ENCODE measurements around the gene TM9SF1. TPM values are rescaled to one million over a fixed set of nuclear protein-coding genes. Genes with fewer than 3 reads are reported as not detected.

The TM9SF1 gene
- total and polyA plus RNA-seq, 2 of the 13 experiments (the other 11 are each of a cell fraction or from before 2014, with no cell fraction given): 83.2 to 110 TPM

GRCh38 chr14:24146978-24147760 is 48.1 kb downstream of the TM9SF1 start, which contains the start of gene RNF31 (continued):
- TF ChIP-seq ZNF616 (CRISPR knock-in tag; IDR thresholded peaks at IDR 0.05; ENCODE audit: low read depth) (peak; percentile 54), ZBTB2 (CRISPR knock-in tag; IDR thresholded peaks at IDR 0.05; ENCODE audit: low read depth) (no peak), ZNF234 (CRISPR knock-in tag; conservative IDR thresholded peaks at IDR 0.05) (no peak), AGO2 (optimal IDR thresholded peaks at IDR 0.05; ENCODE audit: low read depth, low read length) (peak; percentile 84), PAWR (CRISPR knock-in tag; IDR thresholded peaks at IDR 0.05; ENCODE audit: borderline replicate concordance) (peak; percentile 5; the same call in 1 of the 2 replicates), REPIN1 (CRISPR knock-in tag; IDR thresholded peaks at IDR 0.05; ENCODE audit: borderline replicate concordance, low read depth) (peak; percentile 61), ARID3A (IDR thresholded peaks at IDR 0.05; ENCODE audit: low read depth, low read length) (no peak), ZNF337 (CRISPR knock-in tag; IDR thresholded peaks at IDR 0.05; ENCODE audit: borderline replicate concordance, low read depth) (no peak), ZNF788 (CRISPR knock-in tag; IDR thresholded peaks at IDR 0.05; ENCODE audit: borderline replicate concordance) (peak; percentile 74; the same call in 1 of the 2 replicates), HHEX (CRISPR knock-in tag; IDR thresholded peaks at IDR 0.05) (0 out of 2 replicates have a peak, but pooled peaks have one; percentile 46), PLRG1 (conservative IDR thresholded peaks at IDR 0.05) (no peak), TEF (CRISPR knock-in tag; IDR thresholded peaks at IDR 0.05) (peak; percentile 45; the same call in 1 of the 2 replicates), HNRNPH1 (optimal IDR thresholded peaks at IDR 0.05; ENCODE audit: low read depth, low read length) (peak; percentile 86), GATA4 (IDR thresholded peaks at IDR 0.05; ENCODE audit: borderline replicate concordance, low read depth) (peak; percentile 45), THAP9 (CRISPR knock-in tag; IDR thresholded peaks at IDR 0.05; ENCODE audit: borderline replicate concordance) (peak; percentile 52), ZFP82 (CRISPR knock-in tag; IDR thresholded peaks at IDR 0.05; ENCODE audit: borderline replicate concordance) (no peak), CBX5 (CRISPR knock-in tag; IDR thresholded peaks at IDR 0.05; ENCODE audit: borderline replicate concordance) (0 out of 2 replicates have a peak, but pooled peaks have one; percentile 39)
